HG03066 (cell line): ENCODE results near the gene SLC16A10.
"Not testable (repeated sequence)": the region's sequence is repeated elsewhere in the genome, so short reads cannot be mapped to it uniquely, and the experiment has no call there.

Source experiments
- ATAC-seq: cut with Tn5 transposase; IDR thresholded peaks from one replicate; pipeline ENCODE4 v1.9.1; 2021; ENCODE audit warnings: low read depth; ENCODE audit not compliant: unreplicated experiment

The SLC16A10 gene

DNA sequence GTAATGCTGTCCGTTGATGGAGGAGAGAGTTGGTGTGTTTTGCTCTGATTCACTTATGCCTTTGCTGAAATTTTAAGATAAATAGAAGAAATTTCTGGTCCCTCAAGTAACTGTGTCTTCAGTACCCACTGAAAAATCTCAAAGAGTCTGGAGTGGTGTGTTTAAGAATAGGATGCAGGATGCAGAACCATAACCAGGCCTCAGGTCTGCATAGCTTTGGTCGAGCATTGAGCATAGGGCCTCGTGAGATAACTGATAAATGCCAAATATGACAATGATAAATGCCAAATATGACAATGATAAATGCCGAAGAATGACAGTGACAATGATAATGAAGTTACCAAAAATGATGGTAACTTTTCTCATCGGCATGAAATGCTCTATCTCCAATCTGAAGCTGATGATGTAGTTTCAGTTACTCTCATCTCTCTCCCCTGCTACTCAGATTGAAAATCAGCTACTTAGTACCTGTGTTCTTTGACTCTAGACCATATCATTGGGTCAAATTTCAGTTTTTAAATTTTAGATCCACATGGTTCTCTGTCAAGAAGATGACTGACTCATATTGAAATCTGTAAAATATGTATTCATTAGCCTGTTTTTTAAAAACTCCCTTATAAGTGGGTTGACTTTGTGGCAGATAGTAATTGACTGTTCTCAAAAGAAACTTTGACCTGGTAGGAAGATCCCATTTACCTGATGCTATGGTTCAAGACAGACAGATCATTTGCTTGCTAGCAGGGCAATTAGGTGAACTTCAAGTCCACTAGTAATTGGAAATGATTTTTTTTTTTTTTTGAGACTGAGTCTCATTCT lies 96.6 kb downstream of the SLC16A10 start:
- ATAC-seq: no peak

- ATAC-seq: no peak
These were observed 97.7 kb downstream of the SLC16A10 start for GRCh38 chr6:111184827-111185532.

DNA sequence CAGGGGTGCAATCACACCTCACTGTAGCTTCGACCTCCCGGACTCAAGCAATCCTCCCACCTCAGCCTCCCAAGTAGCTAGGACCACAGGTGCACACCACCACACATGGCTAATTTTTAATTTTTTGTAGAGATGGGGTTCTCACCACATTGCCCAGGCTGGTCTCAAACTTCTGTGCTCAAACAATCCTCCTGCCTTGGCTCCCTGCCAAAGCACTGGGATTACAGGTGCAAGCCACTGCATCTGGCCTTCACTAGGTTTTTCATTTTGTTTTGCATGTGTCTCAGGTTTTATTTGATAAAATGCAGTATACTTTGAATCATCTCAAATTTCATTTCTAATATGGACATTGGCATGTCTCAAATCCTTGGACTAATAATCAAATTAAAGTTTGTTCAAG lies 98.7 kb downstream of the SLC16A10 start:
- ATAC-seq: no peak

DNA sequence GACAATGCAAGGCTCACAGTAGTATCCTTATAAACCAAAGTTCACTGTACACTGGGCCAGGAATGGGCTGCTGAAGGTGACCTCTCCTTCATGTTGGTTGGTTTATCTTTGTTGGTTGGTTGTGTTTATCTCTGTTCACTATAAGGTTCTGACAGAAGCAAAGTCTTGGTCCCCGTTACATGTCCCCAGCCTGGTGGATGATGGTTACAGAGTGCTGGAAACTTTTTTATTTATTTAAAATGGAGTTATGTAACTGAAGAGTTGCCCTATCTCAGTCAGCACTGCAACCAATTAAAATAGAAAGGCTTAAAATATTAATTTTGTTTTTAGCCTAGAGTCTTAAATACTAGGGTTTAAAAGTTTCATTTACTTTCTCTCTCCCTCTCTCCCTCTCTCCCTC lies 100.6 kb downstream of the SLC16A10 start:
- no peak for ATAC-seq

DNA sequence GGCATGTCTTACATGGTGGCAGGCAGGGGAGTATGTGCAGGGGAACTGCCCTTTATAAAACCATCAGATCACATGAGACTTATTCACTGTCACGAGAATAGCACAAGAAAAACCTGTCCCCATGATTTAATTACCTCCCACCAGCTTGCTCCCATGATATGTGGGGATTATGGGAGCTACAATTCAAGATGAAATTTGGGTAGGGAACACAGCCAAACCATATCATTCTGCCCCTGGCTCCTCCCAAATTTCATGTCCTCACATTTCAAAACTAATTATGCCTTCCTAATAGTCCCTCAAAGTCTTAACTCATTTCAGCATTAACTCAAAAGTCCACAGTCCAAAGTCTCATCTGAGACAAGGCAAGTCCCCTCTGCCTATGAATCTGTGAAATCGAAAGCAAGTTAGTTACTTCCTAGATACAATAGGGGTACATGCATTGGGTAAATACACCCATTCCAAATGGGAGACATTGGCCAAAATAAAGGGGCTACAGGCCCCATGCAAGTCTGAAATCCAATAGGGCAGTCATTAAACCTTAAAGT lies 102.4 kb downstream of the SLC16A10 start:
- not testable (repeated sequence) for ATAC-seq

- no peak for ATAC-seq
These were observed 103.3 kb downstream of the SLC16A10 start for GRCh38 chr6:111190637-111191036.

DNA sequence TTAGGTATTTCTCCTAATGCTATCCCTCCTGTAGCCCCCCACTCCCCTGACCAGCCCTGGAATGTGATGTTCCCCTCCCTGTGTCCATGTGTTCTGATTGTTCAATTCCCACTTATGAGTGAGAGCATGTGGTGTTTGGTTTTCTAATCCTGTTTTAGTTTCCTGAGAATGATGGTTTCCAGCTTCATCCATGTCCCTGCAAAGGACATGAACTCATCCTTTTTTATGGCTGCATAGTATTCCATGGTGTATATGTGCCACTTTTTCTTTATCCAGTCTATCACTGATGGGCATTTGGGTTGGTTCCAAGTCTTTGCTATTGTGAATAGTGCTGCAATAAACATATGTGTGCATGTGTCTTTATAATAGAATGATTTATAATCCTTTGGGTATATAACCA lies 103.8 kb downstream of the SLC16A10 start:
- ATAC-seq: not testable (repeated sequence)

DNA sequence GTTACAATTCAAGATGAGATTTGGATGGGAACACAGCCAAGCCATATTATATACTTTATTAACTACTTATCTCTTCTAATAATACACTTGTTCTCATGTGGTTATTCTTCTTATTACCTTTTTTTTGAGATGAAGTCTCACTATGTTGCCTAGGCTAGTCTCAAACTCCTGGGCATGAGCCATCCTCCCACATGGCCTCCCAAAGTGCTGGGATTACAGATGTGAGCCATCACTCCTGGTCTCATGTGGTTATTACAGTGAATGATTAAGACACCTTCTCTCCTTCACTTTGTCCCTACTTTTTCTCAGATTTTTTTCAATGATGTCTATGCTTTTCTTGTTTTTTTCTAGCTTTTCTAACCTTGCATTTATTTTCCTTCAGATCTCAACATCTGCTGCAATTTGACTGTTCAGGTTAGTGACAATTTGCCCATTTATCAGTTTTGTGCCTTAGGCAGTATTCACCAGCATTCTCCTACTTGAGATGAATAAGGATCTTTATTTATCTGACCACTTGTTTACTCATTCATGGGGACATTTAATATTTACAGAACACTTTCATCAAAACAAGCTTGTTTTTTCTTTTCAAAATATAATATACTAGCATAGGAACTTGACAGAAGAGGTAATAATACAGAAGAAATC lies 105.7 kb downstream of the SLC16A10 start:
- ATAC-seq: no peak

GRCh38 chr6:111195656-111196055 lies 108.4 kb downstream of the SLC16A10 start:
- no peak for ATAC-seq

DNA sequence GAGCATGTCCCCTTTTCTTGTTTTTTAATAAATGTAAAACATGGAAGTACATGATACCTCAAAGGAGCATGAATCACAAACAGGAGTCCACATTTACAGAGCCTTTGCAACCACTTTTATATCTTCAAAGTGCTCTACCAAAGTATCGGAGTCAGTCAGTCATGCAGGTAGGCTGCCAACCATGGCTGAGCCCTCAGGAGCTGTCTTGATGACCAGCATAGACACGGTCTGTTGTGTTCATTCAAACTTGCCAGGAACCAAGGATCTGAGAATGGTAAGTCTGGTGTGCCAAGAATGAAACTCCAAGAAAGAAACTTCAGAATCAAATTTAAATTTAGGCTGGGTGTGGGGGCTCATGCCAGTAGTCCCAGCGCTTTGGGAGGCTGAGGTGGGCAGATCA lies 111.5 kb downstream of the SLC16A10 start:
- ATAC-seq: no peak

DNA sequence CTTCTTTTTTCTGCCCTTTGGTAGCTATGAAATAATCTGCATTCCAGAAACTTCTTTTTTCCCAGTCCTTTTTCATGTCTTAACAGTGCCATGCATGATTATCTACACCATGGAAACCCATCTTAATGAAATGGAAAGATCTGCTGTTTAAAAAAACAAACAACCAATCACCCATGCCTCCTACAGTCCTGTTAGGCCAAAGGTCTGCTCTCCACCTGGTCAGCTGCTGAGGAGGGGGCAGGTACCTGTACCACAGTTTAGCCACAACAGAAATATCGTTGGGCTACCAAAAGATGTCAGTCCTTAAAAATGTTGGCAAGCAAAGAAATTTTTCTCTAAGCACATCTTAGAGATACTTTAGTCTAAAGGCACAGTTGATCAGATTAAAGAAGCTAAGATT lies 112.6 kb downstream of the SLC16A10 start:
- no peak for ATAC-seq

DNA sequence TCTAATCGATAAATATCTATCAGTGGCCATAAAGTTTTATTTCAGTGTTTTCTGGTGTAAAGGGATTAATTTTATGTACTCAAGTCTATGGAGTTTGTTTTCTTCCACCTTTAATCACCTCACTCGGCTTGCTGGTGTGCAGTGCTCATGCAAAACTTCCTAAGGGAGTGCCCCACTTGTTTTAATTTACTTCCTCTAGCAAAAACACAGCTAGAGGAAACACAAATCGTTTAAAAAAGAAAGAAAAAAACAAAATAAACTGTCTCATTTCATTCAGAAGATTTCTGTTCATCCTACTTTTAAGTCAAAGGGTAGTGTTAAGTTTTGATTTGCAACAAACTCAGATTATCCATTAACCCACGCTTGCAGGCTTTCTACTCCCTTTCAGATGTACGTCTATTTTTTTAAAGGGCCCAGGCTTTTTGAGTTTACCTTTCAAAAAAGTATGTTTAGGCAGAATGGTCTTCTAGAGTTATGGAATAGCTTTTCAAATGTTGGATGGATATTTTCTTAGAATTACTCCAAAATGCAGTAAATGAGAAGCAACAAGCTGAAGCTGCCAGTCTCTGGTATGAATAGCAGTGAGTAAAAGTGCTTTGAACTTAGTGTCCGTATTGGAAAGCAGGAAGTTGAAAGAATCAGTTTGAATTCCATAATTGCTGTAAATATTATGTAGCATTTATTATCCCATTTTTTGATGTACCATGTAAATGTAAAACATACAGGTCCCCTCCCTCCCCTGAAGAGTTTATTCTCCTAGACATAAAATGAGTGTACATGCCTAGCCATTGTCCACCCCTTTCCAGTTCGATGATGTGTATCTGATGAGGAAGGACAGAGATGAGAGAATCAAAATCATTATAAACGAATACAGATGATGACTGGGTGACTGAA lies 113.3 kb downstream of the SLC16A10 start:
- no peak for ATAC-seq

GRCh38 chr6:111201244-111201554 lies 113.9 kb downstream of the SLC16A10 start:
- no peak for ATAC-seq

GRCh38 chr6:111201764-111202163 lies 114.5 kb downstream of the SLC16A10 start:
- no peak for ATAC-seq

DNA sequence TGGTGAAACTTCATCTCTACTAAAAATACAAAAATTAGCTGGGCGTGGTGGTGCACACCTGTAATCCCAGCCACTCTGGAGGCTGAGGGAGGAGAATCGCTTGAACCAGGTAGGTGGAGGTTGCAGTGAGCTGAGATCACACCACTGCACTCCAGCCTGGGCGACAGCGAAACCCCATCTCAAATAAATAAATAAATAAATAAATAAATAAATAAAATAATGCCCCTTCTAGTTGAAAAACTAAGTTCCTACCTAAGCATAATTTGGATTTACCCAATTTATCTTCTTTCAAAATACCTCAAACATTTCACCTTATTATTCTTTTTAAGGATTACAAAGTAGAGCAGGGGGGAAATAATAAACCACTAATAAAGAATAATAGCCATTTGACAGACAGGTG lies 116.2 kb downstream of the SLC16A10 start:
- not testable (repeated sequence) for ATAC-seq

DNA sequence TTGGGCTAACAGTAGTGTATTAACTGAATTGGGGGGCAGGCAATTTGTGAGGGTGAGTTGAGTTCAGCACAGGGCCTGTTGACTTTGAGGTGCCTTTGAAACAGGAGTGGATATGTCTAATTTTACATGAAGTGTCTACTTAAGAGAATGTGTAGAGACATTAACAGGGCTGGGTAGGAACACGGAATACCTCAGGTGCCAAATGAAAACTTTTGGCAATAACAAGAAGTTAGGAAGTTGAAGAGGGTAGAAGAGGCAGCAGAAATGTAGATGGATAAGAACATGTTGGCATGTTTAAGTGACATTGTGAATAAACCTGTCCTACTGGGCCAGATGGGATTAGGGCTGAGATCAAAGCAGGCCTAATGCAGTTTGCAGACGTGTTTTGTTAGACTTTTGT lies 117.0 kb downstream of the SLC16A10 start:
- no peak for ATAC-seq

DNA sequence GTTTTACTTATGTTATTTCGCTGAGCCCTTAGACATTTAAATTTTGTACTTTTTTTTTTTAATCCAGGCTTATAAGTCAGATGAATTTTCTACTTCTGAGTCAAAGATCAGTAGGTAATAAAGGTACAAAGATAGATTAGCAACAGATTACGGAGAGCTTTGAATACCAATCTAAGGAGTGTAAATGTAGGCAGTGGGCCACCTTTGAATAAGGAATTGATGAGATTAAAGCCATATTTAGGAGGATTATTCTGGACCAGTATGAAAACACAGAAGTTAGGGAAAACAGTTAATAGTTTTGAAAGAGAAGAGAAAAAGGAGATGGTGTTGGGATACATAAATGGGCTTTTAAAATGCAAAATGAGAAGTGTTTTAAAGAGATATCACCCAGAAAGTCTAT lies 117.6 kb downstream of the SLC16A10 start:
- no peak for ATAC-seq

GRCh38 chr6:111205502-111205901 lies 118.2 kb downstream of the SLC16A10 start:
- ATAC-seq: no peak

- ATAC-seq: no peak
These were observed 120.0 kb downstream of the SLC16A10 start for GRCh38 chr6:111207141-111207858.

DNA sequence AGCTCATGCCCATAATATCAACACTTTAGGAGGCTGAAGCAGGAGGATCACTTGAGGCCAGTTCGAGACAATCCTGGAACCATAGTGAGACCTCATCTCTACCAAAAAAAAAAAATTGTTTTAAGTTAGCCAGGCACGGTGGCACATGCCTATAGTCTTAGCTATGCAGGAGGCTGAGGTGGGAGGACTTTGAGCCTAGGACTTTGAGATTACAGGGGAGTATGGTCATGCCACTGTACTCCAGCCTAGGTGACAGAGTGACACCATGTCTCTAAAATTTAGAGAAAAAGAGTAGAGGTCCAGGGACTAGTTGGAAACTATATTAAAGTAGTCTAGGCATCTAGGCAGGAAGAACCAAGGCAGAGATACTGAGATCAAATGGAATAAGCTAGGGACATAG lies 121.6 kb downstream of the SLC16A10 start:
- no peak for ATAC-seq
